DOHH2 (cell line): ENCODE measurements around the gene TNRC18.

ENCODE experiments used
- CTCF ChIP-seq: fragments of 200-600 bp; sonication (generic); IDR thresholded peaks from one replicate; pipeline ENCODE4 v1.5.1; 2014; ENCODE audit warnings: antibody characterized with exemption, mild to moderate bottlenecking, low read depth, low read length; ENCODE audit not compliant: poor library complexity, severe bottlenecking
- EZH2phosphoT487 ChIP-seq: fragments of 200-600 bp; sonication (generic); IDR thresholded peaks from 2 replicates; pipeline ENCODE4 v1.6.1; 2017; ENCODE audit warnings: borderline replicate concordance, mild to moderate bottlenecking, antibody characterized with exemption, low read length, moderate library complexity, mixed read lengths

DNA sequence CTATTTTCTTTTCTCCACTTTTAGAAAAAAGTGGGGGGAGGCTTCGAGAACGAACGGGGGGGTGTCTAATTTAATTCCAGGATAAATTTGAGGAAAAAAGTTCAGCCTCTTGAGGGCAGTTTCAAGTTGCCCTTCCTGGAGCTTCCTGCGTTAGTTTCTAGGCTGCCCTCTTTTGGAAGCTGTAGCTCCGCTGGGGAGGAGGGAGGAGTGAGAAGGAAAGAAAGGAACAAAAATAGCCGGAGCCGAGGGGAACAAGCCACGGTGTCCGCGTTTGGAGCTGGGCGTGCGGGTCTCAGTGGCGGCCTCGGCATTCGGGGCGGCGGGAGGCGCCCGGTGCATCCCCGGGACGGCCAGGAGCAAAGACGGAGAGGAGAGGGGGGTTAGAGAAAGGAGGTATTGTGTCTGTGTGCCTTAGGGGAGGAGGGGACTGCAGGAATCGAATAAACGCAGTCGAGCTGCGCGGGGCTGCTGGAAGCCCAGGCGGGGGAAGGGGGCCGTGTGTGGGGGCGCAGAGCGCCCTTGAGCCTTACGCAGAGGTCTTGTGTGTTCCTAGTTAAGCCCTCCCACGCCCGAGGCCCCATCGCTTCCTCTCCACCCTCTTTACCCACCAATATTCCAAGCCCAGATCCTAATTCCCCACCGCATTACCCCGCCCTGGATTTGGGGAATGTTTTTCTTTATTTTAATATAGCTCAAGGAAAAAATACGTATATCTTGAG is 2.0 kb upstream of the TNRC18 start:
- TF ChIP-seq CTCF, result no peak
- peak; percentile 94 for TF ChIP-seq EZH2phosphoT487
